GM20431 (cell line): ENCODE data around the gene PPIA.
"Not testable (repeated sequence)": the region's sequence is repeated elsewhere in the genome, so short reads cannot be mapped to it uniquely, and the experiment has no call there.

Experiments
- in situ Hi-C: fragments of 300-500 bp; cut with MseI, MboI; formaldehyde crosslinking; loops from one replicate; pipeline ENCODE4 v1.15.0; 2020; ENCODE audit warnings: low sequenced_read_pairs; ENCODE audit not compliant: unreplicated experiment

Gene PPIA

GRCh38 chr7:44784364-44784763 is 12.1 kb upstream of the PPIA start:
- in situ Hi-C loops = no loop called here

GRCh38 chr7:44785218-44785617 is 11.3 kb upstream of the PPIA start:
- in situ Hi-C loops = not testable (repeated sequence)

- in situ Hi-C loops = no loop called here
Measured at GRCh38 chr7:44787041-44787440, 9.4 kb upstream of the PPIA start.

- in situ Hi-C loops = no loop called here
Measured at GRCh38 chr7:44787762-44788161, 8.7 kb upstream of the PPIA start.

GRCh38 chr7:44789990-44790389 is 6.5 kb upstream of the PPIA start:
- in situ Hi-C loops = no loop called here

- in situ Hi-C loops = no loop called here
Measured at GRCh38 chr7:44791278-44792219, 4.9 kb upstream of the PPIA start.

- in situ Hi-C loops = no loop called here
Measured at GRCh38 chr7:44793919-44794318, 2.6 kb upstream of the PPIA start.

- in situ Hi-C loops = no loop called here
Measured at GRCh38 chr7:44794331-44794730, 2.1 kb upstream of the PPIA start.

- in situ Hi-C loops = no loop called here
Measured at GRCh38 chr7:44796034-44796503, 412 bp upstream of the PPIA start.

- in situ Hi-C loops = no loop called here
Measured at GRCh38 chr7:44797329-44798258, 1.1 kb downstream of the PPIA start.

GRCh38 chr7:44798649-44799305 is 2.3 kb downstream of the PPIA start:
- in situ Hi-C loops = no loop called here

GRCh38 chr7:44799939-44800338 is 3.5 kb downstream of the PPIA start:
- in situ Hi-C loops = loop anchor here (25.0 kb wide), 1 partner anchor 213 kb away; the partner anchor contains the start of gene TMED4

- in situ Hi-C loops = loop anchor here (25.0 kb wide), 1 partner anchor 215 kb away; the partner anchor contains the start of gene TMED4
Measured at GRCh38 chr7:44801890-44802289, 5.4 kb downstream of the PPIA start.

- in situ Hi-C loops = loop anchor here (25.0 kb wide), 1 partner anchor 215 kb away; the partner anchor contains the start of gene TMED4
Measured at GRCh38 chr7:44802418-44803025, 6.0 kb downstream of the PPIA start.

GRCh38 chr7:44803828-44804519 is 7.5 kb downstream of the PPIA start:
- in situ Hi-C loops = loop anchor here (25.0 kb wide), 1 partner anchor 217 kb away; the partner anchor contains the start of gene TMED4

GRCh38 chr7:44805950-44806349 is 9.5 kb downstream of the PPIA start:
- in situ Hi-C loops = loop anchor here (25.0 kb wide), 1 partner anchor 219 kb away; the partner anchor contains the start of gene TMED4

GRCh38 chr7:44808914-44809393 is 12.5 kb downstream of the PPIA start:
- in situ Hi-C loops = loop anchor here (25.0 kb wide), 1 partner anchor 222 kb away; the partner anchor contains the start of gene TMED4

GRCh38 chr7:44811093-44811492 is 14.6 kb downstream of the PPIA start:
- in situ Hi-C loops = loop anchor here (25.0 kb wide), 1 partner anchor 224 kb away; the partner anchor contains the start of gene TMED4
